ENCODE data around the gene TCF25. TPM values are rescaled to one million over a fixed set of nuclear protein-coding genes. Genes with fewer than 3 reads are reported as not detected.

TCF25 gene
- total and polyA plus RNA-seq, 10 donors: 113 to 412 (median 251) TPM

DNA sequence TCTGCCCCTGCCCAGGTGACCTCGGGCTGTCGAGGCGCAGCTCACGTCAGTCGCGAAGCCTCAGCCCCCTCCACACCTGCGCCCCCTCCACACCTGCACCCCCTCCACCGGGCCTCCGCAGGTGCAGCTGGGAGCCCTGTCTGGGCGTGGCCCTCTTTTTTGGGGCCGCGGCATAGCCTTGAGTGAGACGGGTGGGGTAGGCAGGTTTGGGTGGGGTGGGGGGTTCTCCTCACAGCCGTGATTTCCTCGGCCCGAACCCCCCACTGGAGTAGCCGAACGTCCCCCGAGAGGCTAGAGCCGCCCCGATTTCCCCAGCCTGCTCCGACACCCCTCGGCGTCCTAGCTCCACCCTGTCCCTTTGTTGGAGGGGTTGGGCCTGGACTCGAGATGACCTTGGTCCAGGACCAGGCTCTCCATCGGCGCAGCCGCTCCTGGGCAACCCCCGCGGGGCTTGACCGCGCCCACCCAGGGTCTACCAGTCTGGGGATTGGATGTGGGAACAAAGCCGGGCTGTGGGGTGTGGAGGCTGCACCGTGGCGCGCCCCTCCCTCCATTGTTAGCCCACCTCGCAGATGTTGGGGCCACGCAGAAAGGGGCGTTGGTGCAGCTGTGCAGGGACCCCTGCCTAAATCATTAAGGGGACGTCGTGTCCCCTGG is 50.4 kb downstream of the TCF25 start:
- Histone ChIP-seq H3K4me3 (peak overlapping the region; percentile 30 to 75 (median 52)), H3K27ac (peak overlapping the region in 1 of 8 donors; percentile 84), H3K4me1 (peaks cover 33 to 83% (median 72%) of the 10 kb centered on the region in 6 donors), H3K9me3 (no peaks in the 10 kb centered on the region), H3K27me3 (replicated peaks in 1 of 7) (peaks cover 3 to 100% (median 90%) of the 10 kb centered on the region in 7 donors), H3K36me3 (no peaks in the 10 kb centered on the region)
- DNase-seq: no peak
- no peak for TF ChIP-seq POLR2AphosphoS5 (IDR thresholded peaks at IDR 0.05)
- TF ChIP-seq, protein P1, sequence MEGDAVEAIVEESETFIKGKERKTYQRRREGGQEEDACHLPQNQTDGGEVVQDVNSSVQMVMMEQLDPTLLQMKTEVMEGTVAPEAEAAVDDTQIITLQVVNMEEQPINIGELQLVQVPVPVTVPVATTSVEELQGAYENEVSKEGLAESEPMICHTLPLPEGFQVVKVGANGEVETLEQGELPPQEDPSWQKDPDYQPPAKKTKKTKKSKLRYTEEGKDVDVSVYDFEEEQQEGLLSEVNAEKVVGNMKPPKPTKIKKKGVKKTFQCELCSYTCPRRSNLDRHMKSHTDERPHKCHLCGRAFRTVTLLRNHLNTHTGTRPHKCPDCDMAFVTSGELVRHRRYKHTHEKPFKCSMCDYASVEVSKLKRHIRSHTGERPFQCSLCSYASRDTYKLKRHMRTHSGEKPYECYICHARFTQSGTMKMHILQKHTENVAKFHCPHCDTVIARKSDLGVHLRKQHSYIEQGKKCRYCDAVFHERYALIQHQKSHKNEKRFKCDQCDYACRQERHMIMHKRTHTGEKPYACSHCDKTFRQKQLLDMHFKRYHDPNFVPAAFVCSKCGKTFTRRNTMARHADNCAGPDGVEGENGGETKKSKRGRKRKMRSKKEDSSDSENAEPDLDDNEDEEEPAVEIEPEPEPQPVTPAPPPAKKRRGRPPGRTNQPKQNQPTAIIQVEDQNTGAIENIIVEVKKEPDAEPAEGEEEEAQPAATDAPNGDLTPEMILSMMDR (IDR thresholded peaks at IDR 0.05 in 8 of 11, conservative IDR thresholded peaks at IDR 0.05 in 3 of 11): no peak
- TF ChIP-seq POLR2A (IDR thresholded peaks at IDR 0.05): no peak
- intact Hi-C loops (cut with DNase I; ENCODE audit: low total_unique reads): no loop called here
- 4 to 5% (median 5%) methylated on average over 13 to 41 of the region's 41 CpGs for WGBS, 5 donors

DNA sequence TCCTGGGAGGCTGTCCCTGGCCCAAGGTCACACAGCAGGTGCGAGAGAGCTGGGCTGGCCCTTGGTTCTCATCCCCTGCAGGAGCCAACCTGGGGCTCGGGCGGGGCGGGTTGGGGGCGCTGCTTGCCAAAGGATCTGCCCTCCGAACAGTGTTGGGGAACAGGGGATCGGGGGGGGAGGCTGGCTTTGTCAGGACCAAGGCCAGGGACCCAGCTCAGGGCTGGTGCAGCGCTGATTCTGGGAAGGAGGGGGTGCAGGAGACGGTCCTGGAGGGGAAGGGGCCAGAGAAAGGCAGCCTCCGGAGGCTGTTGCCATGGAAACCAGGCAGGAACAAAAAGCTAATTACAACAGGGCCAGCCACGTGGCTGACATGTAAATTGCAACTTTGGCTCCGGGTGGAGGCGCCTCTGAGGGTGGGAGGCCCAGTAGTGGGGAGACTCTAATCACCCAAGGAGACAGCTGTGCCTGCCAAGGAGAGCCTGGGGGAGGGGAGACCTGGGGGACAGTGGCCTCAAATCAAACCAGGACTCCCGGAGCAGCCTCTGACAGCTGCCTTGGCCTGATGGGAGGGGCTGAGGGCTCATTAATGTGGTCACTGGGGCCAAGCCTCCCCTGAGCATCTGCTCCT is 51.0 kb downstream of the TCF25 start:
- 2 to 7% (median 4%) methylated on average over 13 to 14 of the region's 14 CpGs for WGBS, 5 donors

DNA sequence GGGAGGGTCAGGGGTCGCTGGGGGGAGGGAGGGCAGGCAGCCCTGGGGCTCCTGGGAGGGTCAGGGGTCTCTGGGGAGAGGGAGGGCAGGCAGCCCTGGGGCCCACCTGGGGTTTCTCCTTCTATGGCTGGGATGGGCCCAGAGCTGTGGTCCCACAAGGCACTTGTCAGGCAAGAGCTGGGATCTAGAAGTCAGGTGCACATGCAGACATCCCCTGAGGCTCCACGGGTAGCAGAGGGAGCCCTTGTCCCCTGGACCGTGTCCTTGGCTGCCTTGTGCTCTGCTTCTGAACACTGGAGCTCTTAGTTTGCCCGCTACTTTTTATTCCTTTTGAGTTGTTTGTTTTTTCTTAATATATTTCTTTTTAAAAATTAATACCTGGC is 51.5 kb downstream of the TCF25 start:
- no peak for DNase-seq

More for the DNA sequence above, 51.0 kb downstream of the TCF25 start:
- H3K27ac ChIP-seq: no peak overlapping the region
- no peaks in the 10 kb centered on the region for H3K9me3 ChIP-seq
- TF ChIP-seq POLR2AphosphoS5 (IDR thresholded peaks at IDR 0.05) (no peak), POLR2A (IDR thresholded peaks at IDR 0.05) (no peak)
- TF ChIP-seq, protein P1 (IDR thresholded peaks at IDR 0.05 in 8 of 11, conservative IDR thresholded peaks at IDR 0.05 in 3 of 11): no peak
- intact Hi-C loops (cut with DNase I; ENCODE audit: low total_unique reads): no loop called here
- DNase-seq: no peak
- H3K4me1 ChIP-seq: peaks cover 30 to 77% (median 66%) of the 10 kb centered on the region in 6 donors
- no peaks in the 10 kb centered on the region for H3K36me3 ChIP-seq
- H3K27me3 ChIP-seq (replicated peaks in 1 of 7): peaks cover 3 to 100% (median 84%) of the 10 kb centered on the region in 7 donors
- peak overlapping the region in 2 of 8 donors; percentile 56 to 75 for H3K4me3 ChIP-seq

More for the DNA sequence above, 51.5 kb downstream of the TCF25 start:
- Histone ChIP-seq H3K36me3 (no peaks in the 10 kb centered on the region), H3K9me3 (no peaks in the 10 kb centered on the region), H3K4me3 (peak overlapping the region in 1 of 8 donors; percentile 75), H3K27ac (no peak overlapping the region), H3K27me3 (replicated peaks in 1 of 7) (peaks cover 3 to 100% (median 79%) of the 10 kb centered on the region in 7 donors), H3K4me1 (peaks cover 30 to 72% (median 63%) of the 10 kb centered on the region in 6 donors)
- TF ChIP-seq, protein P1 (IDR thresholded peaks at IDR 0.05 in 8 of 11, conservative IDR thresholded peaks at IDR 0.05 in 3 of 11): no peak
- TF ChIP-seq POLR2A (IDR thresholded peaks at IDR 0.05) (no peak), POLR2AphosphoS5 (IDR thresholded peaks at IDR 0.05) (no peak)
- intact Hi-C loops (cut with DNase I; ENCODE audit: low total_unique reads): no loop called here
- WGBS, 5 donors: 20 to 29% (median 24%) methylated on average over 4 of the region's 4 CpGs

All from spleen (tissue), 11 donors.